HG03064 (cell line): ENCODE data around the gene NADK.

ENCODE experiments used
- ATAC-seq: cut with Tn5 transposase; IDR thresholded peaks from one replicate; pipeline ENCODE4 v1.9.1; 2021; ENCODE audit warnings: low read depth; ENCODE audit not compliant: unreplicated experiment

The NADK gene

GRCh38 chr1:1768249-1768992, 9.8 kb downstream of the NADK start:
- ATAC-seq = no peak

- no peak for ATAC-seq
Measured at GRCh38 chr1:1764876-1765470, 13.3 kb downstream of the NADK start.

GRCh38 chr1:1763657-1764621, 14.3 kb downstream of the NADK start:
- no peak for ATAC-seq

- no peak for ATAC-seq
Measured at GRCh38 chr1:1761504-1762376, 16.5 kb downstream of the NADK start.

- ATAC-seq = no peak
Measured at GRCh38 chr1:1760715-1761114, 17.6 kb downstream of the NADK start.

GRCh38 chr1:1760345-1760650, 18.0 kb downstream of the NADK start:
- ATAC-seq = no peak

GRCh38 chr1:1759456-1760344, 18.6 kb downstream of the NADK start:
- no peak for ATAC-seq

- ATAC-seq = no peak
Measured at GRCh38 chr1:1758692-1759455, 19.4 kb downstream of the NADK start.

- ATAC-seq = no peak
Measured at GRCh38 chr1:1758059-1758621, 20.1 kb downstream of the NADK start.

GRCh38 chr1:1757422-1758058, 20.7 kb downstream of the NADK start:
- no peak for ATAC-seq

GRCh38 chr1:1756661-1757421, 21.4 kb downstream of the NADK start:
- ATAC-seq = no peak

- no peak for ATAC-seq
Measured at GRCh38 chr1:1755852-1756251, 22.4 kb downstream of the NADK start.

GRCh38 chr1:1755426-1755825, 22.8 kb downstream of the NADK start:
- no peak for ATAC-seq

- ATAC-seq = no peak
Measured at GRCh38 chr1:1754051-1754815, 24.0 kb downstream of the NADK start.

GRCh38 chr1:1753607-1754005, 24.7 kb downstream of the NADK start:
- no peak for ATAC-seq
